Mammary epithelial cell (primary cell): ENCODE measurements around the gene GPR65.

Source experiments
- CTCF ChIP-seq, 2 donors: IDR thresholded peaks in 1 of 2; conservative IDR thresholded peaks in 1 of 2; 2 replicates each; pipeline ENCODE4 v1.5.1; 2011 to 2012; ENCODE audit warnings: inconsistent platforms in 2 of 2, low read length in 2 of 2, mild to moderate bottlenecking in 2 of 2, control low read depth in 1 of 2, low read depth in 1 of 2; ENCODE audit not compliant: insufficient read depth in 1 of 2; ENCODE audit errors: extremely low read depth in 1 of 2
- EZH2 ChIP-seq: IDR thresholded peaks from 2 replicates; pipeline ENCODE4 v1.6.1; 2012; ENCODE audit warnings: low read length, inconsistent platforms, borderline replicate concordance

DNA sequence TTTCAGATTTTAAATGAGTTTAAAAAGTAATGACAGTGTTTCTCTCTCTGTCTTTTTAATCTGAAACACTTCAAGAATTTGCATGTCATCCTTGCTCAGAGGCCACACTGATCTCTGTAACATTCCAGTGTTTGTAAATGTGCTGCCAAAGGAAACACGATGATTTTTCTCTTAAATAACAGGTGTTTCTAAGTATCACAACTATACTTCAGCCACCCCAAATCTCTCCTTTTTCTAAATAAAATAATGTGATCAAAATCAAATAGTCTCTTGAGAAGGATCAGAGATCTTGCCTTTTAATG is 8.7 kb upstream of the GPR65 start:
- no peak for TF ChIP-seq CTCF (conservative IDR thresholded peaks at IDR 0.05 in 1 of 2, IDR thresholded peaks at IDR 0.05 in 1 of 2; ENCODE audit: extremely low read depth in 1 of 2, insufficient read depth in 1 of 2, low read depth in 1 of 2, low read length in 2 of 2)
- no peak for TF ChIP-seq EZH2
